Endometrial microvascular endothelial cells (primary cell): ENCODE results near the gene NPY4R2. TPM values are rescaled to one million over a fixed set of nuclear protein-coding genes. Genes with fewer than 3 reads are reported as not detected.
"Not testable (repeated sequence)": the region's sequence is repeated elsewhere in the genome, so short reads cannot be mapped to it uniquely, and the experiment has no call there.

Source experiments
- in situ Hi-C: cut with HindIII; loops from 2 replicates; pipeline ENCODE4 v1.10.0; 2017; ENCODE audit warnings: low sequenced_read_pairs, low pct_unique_long_range_greater_than_20kb; ENCODE audit errors: inconsistent ontology term
- total RNA-seq: library from RNA; depleted of rRNA; stranded (reverse); fragments of >200 nt; gene quantifications from one replicate; pipeline ENCODE4 v1.2.3, GENCODE V29; 2015; ENCODE audit errors: inconsistent ontology term

NPY4R2 gene
- total RNA-seq, 1 donor from 2014 or later: not detected

GRCh38 chr10:47927147-47927916 is 8.9 kb downstream of the NPY4R2 start:
- in situ Hi-C loops: not testable (repeated sequence)

GRCh38 chr10:47928225-47928624 is 9.8 kb downstream of the NPY4R2 start:
- in situ Hi-C loops: not testable (repeated sequence)

- in situ Hi-C loops: not testable (repeated sequence)
These were observed 14.4 kb downstream of the NPY4R2 start for GRCh38 chr10:47932824-47933223.

DNA sequence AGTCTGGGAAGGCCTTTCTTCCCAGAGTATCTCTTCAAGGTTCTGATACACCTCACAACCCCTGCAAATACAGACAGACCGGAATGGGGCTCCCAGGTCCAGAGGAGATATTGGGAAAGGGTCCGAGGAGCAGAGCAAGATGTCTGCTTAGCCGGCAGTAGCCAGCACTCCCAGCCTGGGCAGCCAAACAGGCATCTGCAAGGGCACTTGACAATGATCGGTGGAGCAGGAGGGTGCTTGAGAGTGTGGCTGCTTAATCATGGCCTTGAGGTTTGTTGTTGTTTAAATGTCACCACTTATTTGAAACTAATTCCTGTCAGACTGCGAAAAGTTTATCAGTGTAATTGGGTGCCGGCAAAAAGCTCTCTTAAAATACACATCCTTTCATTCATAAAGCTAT is 15.0 kb downstream of the NPY4R2 start:
- in situ Hi-C loops: not testable (repeated sequence)

DNA sequence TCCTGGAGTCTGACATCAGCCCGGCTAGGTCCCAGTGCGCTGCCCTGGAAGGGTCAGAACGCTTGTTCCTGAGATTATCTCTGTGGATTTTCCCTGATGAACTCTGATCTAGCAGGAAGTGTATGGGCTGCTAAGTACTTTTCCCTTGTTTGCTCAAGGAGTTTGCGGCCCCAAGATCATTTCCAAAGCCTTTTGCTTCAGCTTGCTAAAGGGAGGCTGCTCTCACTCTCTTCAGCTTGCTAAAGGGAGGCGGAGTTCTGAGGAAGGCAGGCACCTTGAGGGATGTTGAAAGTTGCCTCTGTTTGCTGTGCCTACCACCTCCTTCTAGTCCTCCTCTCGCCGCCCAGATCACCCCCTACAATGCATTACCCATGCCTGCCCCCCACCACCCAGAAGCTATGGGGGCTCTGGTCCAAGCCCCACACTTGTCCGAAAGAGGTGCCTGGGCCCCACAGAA is 18.3 kb downstream of the NPY4R2 start:
- in situ Hi-C loops: not testable (repeated sequence)

- in situ Hi-C loops: not testable (repeated sequence)
These were observed 19.2 kb downstream of the NPY4R2 start for GRCh38 chr10:47937634-47938033.

- in situ Hi-C loops: not testable (repeated sequence)
These were observed 22.4 kb downstream of the NPY4R2 start for GRCh38 chr10:47940821-47941220.

- in situ Hi-C loops: not testable (repeated sequence)
These were observed 22.9 kb downstream of the NPY4R2 start for GRCh38 chr10:47941379-47941778.

- in situ Hi-C loops: not testable (repeated sequence)
These were observed 24.0 kb downstream of the NPY4R2 start for GRCh38 chr10:47942351-47943019.

- in situ Hi-C loops: not testable (repeated sequence)
These were observed 24.9 kb downstream of the NPY4R2 start for GRCh38 chr10:47943328-47943727.

- in situ Hi-C loops: not testable (repeated sequence)
These were observed 29.0 kb downstream of the NPY4R2 start for GRCh38 chr10:47947424-47947823.

GRCh38 chr10:47957158-47957557 is 38.7 kb downstream of the NPY4R2 start:
- in situ Hi-C loops: not testable (repeated sequence)

DNA sequence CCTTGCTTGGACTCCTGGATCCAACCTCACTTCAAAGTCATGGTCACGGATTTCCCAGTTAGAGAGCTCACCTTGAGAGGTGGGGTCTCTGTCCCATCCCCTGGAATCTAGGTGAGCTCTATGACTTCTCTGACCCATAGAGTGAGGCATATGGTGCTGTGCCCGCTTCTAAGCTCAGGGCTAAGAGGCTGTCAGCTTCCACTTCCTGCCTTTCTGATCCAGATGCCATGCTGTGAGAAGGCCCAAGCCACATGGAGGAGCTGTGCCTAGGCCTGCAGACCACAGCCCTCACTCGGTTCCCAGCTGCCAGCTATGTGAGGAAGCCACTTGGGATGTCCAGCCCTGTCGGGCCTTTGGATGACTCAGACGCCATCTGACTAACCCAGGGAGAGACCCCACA is 41.2 kb downstream of the NPY4R2 start:
- in situ Hi-C loops: not testable (repeated sequence)

DNA sequence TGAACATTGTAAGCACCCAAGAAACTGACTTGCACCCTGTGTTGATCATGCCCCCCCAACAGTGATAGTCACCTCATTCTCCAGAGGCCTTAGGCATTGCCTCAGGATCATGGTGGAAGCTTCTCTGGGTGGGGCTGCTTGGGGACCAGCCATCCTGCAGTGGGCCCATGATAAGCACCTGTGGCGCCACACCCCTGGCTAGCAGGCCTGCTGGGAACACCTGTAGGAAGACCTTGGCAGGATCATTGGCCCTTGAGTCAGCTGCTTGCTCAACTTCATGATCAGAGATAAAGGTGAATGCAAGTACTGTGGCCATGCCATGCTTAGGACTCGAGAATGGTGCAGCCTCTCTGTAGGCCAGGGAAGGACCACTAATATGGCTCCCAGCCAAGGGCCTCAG is 42.2 kb downstream of the NPY4R2 start:
- in situ Hi-C loops: not testable (repeated sequence)

DNA sequence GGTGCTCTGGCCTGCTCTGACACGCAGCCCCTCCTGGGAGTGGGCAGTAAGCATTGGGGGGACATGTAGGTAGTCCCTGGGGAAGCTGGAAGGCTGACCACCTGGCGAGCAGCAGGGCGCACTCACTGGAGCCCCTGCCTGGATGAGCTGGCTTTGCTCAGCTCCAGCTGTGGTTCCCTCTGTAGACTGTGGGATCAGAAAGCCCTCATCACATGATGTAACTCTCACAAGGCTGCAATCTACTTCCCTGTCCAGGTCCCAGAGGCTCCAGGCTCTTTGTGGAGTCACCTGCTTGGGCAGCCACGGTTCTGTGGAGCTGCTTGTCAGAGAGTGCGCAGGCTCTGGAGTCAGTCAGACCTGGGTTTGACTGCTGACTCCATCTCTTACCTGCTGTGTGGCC is 44.3 kb downstream of the NPY4R2 start:
- in situ Hi-C loops: not testable (repeated sequence)

DNA sequence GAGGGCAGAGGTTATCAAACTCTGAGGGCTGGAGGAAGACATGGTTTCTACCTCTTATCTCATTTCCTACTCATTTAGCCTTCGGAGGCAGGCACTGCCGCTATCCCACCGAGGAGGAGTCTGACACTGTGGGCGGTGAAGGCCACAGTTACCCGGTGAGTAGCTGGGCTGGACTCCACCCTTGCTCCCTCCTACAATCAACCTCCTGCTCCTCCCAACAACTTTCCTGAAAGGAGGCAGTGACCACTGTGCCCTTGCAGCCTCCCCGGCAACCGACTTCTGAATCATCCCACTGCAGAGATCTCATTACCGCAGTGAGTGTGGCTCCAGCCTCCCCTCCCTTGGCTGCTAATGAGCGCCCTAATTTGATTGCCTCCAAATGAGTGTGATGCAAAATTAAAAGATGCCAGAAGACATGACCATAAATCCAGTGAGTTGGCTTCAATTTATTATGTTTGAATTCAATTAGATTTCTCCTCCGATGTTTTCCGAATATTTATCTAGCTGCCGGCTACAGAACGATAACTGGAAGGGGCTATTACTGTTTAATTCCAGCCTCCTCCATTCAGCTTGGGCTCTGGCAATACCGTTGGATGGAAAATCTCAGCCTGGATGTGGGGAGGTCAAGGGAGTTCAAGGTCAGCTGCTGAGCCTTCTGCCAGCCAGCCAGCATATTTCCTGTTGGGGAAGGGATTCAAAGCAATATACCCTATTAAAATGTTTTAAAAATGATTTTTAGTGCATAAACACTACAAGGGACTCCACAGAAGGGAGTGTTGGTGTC is 46.0 kb downstream of the NPY4R2 start:
- in situ Hi-C loops: not testable (repeated sequence)

DNA sequence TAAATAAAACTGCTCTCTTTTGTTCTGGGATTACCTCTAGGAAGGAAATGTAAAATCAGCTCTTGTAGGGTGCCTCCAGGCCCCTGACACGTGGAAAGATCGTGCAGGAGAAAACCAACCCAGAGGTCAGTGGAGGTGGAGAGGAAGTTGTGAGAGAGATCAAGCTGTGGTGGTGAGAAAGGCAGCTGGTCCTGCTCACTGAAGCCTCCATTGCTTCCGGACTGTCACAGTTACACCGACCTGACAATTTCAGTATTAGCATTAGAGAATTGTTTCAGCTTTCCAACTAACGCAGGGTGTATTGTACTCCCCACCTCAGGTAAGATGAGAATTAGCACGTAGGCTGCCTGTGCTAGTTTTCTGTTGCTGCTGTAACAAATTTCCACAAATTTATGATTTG is 50.5 kb downstream of the NPY4R2 start:
- in situ Hi-C loops: not testable (repeated sequence)

DNA sequence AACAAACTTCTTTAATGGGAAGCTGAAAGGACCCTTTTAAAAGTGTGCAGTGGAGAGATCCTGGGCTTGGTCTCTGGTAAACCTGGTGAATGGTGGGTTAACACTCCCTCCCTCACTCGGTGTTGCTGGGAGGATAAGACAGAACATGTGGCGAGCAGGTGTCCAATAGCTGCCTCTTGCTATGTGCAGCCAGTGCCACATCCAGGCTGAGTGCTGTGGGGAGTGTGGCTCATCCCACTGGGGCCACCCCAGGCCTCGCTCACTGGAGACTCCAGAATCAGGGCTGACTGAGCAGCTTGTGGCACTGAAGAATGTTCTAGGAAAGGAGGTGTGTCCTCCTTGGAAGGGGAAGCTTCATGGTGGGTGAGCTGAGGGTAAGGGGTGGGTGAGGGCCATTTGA is 51.6 kb downstream of the NPY4R2 start:
- in situ Hi-C loops: not testable (repeated sequence)

- in situ Hi-C loops: not testable (repeated sequence)
These were observed 53.1 kb downstream of the NPY4R2 start for GRCh38 chr10:47971598-47971997.
